Liver (tissue), 9 donors: ENCODE measurements around the gene GPC3. TPM values are rescaled to one million over a fixed set of nuclear protein-coding genes. Genes with fewer than 3 reads are reported as not detected.

Experiments
- DNase-seq: peaks from one replicate; pipeline ENCODE4 v3.0.0-alpha.2; 2017; ENCODE audit warnings: low spot score
- H3K27ac ChIP-seq, 2 donors: one replicate each; pipeline ENCODE4 v1.7.0; 2013; ENCODE audit warnings: inconsistent platforms in 2 of 2, low read length in 2 of 2, control low read depth in 1 of 2, low read depth in 1 of 2, mild to moderate bottlenecking in 1 of 2
- H3K27me3 ChIP-seq, 4 donors: one replicate each; pipeline versions ENCODE4 v1.6.1 to v1.7.0; 2013; ENCODE audit warnings: low read length in 3 of 4, inconsistent platforms in 1 of 4, mild to moderate bottlenecking in 1 of 4, moderate library complexity in 1 of 4; ENCODE audit not compliant: control insufficient read depth in 4 of 4, insufficient read depth in 4 of 4
- H3K36me3 ChIP-seq, 4 donors: one replicate each; pipeline versions ENCODE4 v1.6.1 to v1.7.0; 2013; ENCODE audit warnings: low read length in 3 of 4, mild to moderate bottlenecking in 3 of 4, low read depth in 1 of 4, moderate library complexity in 1 of 4; ENCODE audit not compliant: control insufficient read depth in 4 of 4, insufficient read depth in 3 of 4
- H3K4me1 ChIP-seq, 4 donors: one replicate each; pipeline versions ENCODE4 v1.6.1 to v1.7.0; 2013; ENCODE audit warnings: low read length in 3 of 4, mild to moderate bottlenecking in 3 of 4, moderate library complexity in 1 of 4; ENCODE audit not compliant: control insufficient read depth in 4 of 4, insufficient read depth in 4 of 4
- H3K4me3 ChIP-seq, 3 donors: one replicate each; pipeline versions ENCODE4 v1.6.1 to v1.7.0; 2013; ENCODE audit warnings: low read length in 3 of 3, control low read depth in 1 of 3, low read depth in 1 of 3, mild to moderate bottlenecking in 1 of 3
- H3K9ac ChIP-seq, 2 donors: one replicate each; pipeline ENCODE4 v1.7.0; 2013; ENCODE audit warnings: low read length in 2 of 2, mild to moderate bottlenecking in 2 of 2, moderate library complexity in 2 of 2, control low read depth in 1 of 2, low read depth in 1 of 2
- H3K9me3 ChIP-seq, 4 donors: one replicate each; pipeline versions ENCODE4 v1.6.1 to v1.7.0; 2013; ENCODE audit warnings: low read length in 3 of 4; ENCODE audit not compliant: control insufficient read depth in 4 of 4
- EGR1 ChIP-seq, 2 donors: IDR thresholded peaks; 2 replicates each; pipeline ENCODE4 v1.6.1; 2016 to 2018; ENCODE audit warnings: antibody characterized with exemption in 2 of 2, low read depth in 2 of 2
- FOXA1 ChIP-seq: IDR thresholded peaks from 2 replicates; pipeline ENCODE4 v1.6.1; 2016; ENCODE audit warnings: antibody characterized with exemption
- FOXA2 ChIP-seq: IDR thresholded peaks from 2 replicates; pipeline ENCODE4 v1.6.1; 2016; ENCODE audit warnings: antibody characterized with exemption
- GABPA ChIP-seq, 2 donors: IDR thresholded peaks in 1 of 2; conservative IDR thresholded peaks in 1 of 2; 2 replicates each; pipeline ENCODE4 v1.6.1; 2016; ENCODE audit warnings: antibody characterized with exemption in 2 of 2, mild to moderate bottlenecking in 1 of 2, moderate library complexity in 1 of 2
- HNF4A ChIP-seq, 2 donors: conservative IDR thresholded peaks; 2 replicates each; pipeline ENCODE4 v1.6.1; 2016; ENCODE audit warnings: antibody characterized with exemption in 2 of 2, mild to moderate bottlenecking in 2 of 2
- HNF4G ChIP-seq: IDR thresholded peaks from 2 replicates; pipeline ENCODE4 v1.6.1; 2016; ENCODE audit warnings: antibody characterized with exemption
- JUND ChIP-seq, 2 donors: IDR thresholded peaks; 2 replicates each; pipeline ENCODE4 v1.6.1; 2016; ENCODE audit warnings: antibody characterized with exemption in 2 of 2
- NR2F2 ChIP-seq: IDR thresholded peaks from 2 replicates; pipeline ENCODE4 v1.6.1; 2016; ENCODE audit warnings: antibody characterized with exemption
- RAD21 ChIP-seq, 2 donors: IDR thresholded peaks; 2 replicates each; pipeline ENCODE4 v1.6.1; 2016; ENCODE audit warnings: antibody characterized with exemption in 2 of 2, mild to moderate bottlenecking in 2 of 2
- RXRA ChIP-seq, 2 donors: IDR thresholded peaks; 2 replicates each; pipeline ENCODE4 v1.6.1; 2017 to 2018; ENCODE audit warnings: antibody characterized with exemption in 2 of 2, mild to moderate bottlenecking in 1 of 2
- SP1 ChIP-seq: IDR thresholded peaks from 2 replicates; pipeline ENCODE4 v1.6.1; 2018; ENCODE audit warnings: antibody characterized with exemption, mild to moderate bottlenecking
- TAF1 ChIP-seq: conservative IDR thresholded peaks from 2 replicates; pipeline ENCODE4 v1.6.1; 2016; ENCODE audit warnings: antibody characterized with exemption, mild to moderate bottlenecking
- ZBTB33 ChIP-seq: IDR thresholded peaks from 2 replicates; pipeline ENCODE4 v1.6.1; 2016; ENCODE audit warnings: antibody characterized with exemption
- WGBS: extraction: QIAGEN DNeasy Blood & Tissue Kit; methylation state at CpG from one replicate; pipeline ENCODE4 v1.1.7; 2013; 5-methylcytosine and 5-hydroxymethylcytosine counted together
- polyA plus RNA-seq, 2 donors: library from polyadenylated mRNA; stranded (reverse) in 1 of 2; unstranded in 1 of 2; fragments of 200-250 nt in 1 of 2; fragments of >200 nt in 1 of 2; fragmentation: Nextera tagmentation in 1 of 2; extraction: Ambion mirVana in 1 of 2; gene quantifications; one replicate each; pipeline versions ENCODE4 v1.2.1 to v1.2.3, GENCODE V29; 2013 to 2015
- total RNA-seq, 2 donors: library from RNA; depleted of rRNA; stranded (reverse); fragments of >200 nt; gene quantifications; one replicate each; pipeline ENCODE4 v1.2.3, GENCODE V29; 2014
- TF ChIP-seq, protein P1 (sequence below): IDR thresholded peaks from 2 replicates; pipeline ENCODE4 v1.6.1; 2016; ENCODE audit warnings: antibody characterized with exemption
- TF ChIP-seq, protein P2 (sequence below): IDR thresholded peaks from 2 replicates; pipeline ENCODE4 v1.6.1; 2016; ENCODE audit warnings: antibody characterized with exemption, mild to moderate bottlenecking
- TF ChIP-seq, protein P3 (sequence below): fragments of 150-350 bp; IDR thresholded peaks from 2 replicates; pipeline ENCODE4 v1.5.1; 2017; ENCODE audit warnings: improper control_type of control experiment, low read depth, low read length; ENCODE audit not compliant: missing input control
- TF ChIP-seq, protein P4 (sequence below): IDR thresholded peaks from 2 replicates; pipeline ENCODE4 v1.6.1; 2016; ENCODE audit warnings: antibody characterized with exemption
- donor health status: healthy.
- donor health status: healthy.
- donor health status: healthy.
- donor health status: healthy.
- donor health status: healthy.

The GPC3 gene
- total and polyA plus RNA-seq, 4 donors: 0.40 to 1,133 (median 1.5) TPM

DNA sequence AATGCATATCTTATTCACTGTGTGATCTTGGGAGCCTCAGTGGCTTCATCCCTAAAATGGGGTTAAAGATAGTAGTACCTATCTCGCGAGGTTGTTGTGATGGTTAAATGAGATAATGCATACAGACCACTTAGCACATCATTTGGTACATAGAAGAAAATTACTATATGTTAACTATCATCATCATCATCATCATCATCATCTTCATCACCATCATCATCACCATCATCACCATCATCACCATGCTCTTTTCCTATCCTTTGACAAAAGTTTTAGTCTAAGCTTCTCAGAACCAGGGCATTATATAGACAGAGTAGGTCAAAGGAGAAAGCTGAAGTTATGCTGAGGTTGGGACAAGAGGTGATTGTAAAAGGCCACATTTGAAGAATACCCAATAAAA lies 145.0 kb downstream of the GPC3 start:
- Histone ChIP-seq H3K27ac (no peak overlapping the region), H3K27me3 (no peaks in the 10 kb centered on the region), H3K9ac (no peak overlapping the region), H3K9me3 (peaks cover 0 to 2% (median 0%) of the 10 kb centered on the region in 4 donors), H3K4me3 (no peak overlapping the region), H3K36me3 (no peaks in the 10 kb centered on the region), H3K4me1 (no peaks in the 10 kb centered on the region)
- TF ChIP-seq FOXA2 (no peak), FOXA1 (no peak), EGR1 (IDR thresholded peaks at IDR 0.05; ENCODE audit: low read depth in 2 of 2) (no peak), RAD21 (IDR thresholded peaks at IDR 0.05) (no peak), HNF4A (conservative IDR thresholded peaks at IDR 0.05) (no peak), TAF1 (no peak), JUND (IDR thresholded peaks at IDR 0.05) (no peak), SP1 (no peak), HNF4G (no peak), ZBTB33 (no peak), NR2F2 (no peak), GABPA (IDR thresholded peaks at IDR 0.05 in 1 of 2, conservative IDR thresholded peaks at IDR 0.05 in 1 of 2) (no peak), RXRA (IDR thresholded peaks at IDR 0.05) (no peak)
- TF ChIP-seq, protein P1, sequence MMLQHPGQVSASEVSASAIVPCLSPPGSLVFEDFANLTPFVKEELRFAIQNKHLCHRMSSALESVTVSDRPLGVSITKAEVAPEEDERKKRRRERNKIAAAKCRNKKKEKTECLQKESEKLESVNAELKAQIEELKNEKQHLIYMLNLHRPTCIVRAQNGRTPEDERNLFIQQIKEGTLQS: no peak
- TF ChIP-seq, protein P2, sequence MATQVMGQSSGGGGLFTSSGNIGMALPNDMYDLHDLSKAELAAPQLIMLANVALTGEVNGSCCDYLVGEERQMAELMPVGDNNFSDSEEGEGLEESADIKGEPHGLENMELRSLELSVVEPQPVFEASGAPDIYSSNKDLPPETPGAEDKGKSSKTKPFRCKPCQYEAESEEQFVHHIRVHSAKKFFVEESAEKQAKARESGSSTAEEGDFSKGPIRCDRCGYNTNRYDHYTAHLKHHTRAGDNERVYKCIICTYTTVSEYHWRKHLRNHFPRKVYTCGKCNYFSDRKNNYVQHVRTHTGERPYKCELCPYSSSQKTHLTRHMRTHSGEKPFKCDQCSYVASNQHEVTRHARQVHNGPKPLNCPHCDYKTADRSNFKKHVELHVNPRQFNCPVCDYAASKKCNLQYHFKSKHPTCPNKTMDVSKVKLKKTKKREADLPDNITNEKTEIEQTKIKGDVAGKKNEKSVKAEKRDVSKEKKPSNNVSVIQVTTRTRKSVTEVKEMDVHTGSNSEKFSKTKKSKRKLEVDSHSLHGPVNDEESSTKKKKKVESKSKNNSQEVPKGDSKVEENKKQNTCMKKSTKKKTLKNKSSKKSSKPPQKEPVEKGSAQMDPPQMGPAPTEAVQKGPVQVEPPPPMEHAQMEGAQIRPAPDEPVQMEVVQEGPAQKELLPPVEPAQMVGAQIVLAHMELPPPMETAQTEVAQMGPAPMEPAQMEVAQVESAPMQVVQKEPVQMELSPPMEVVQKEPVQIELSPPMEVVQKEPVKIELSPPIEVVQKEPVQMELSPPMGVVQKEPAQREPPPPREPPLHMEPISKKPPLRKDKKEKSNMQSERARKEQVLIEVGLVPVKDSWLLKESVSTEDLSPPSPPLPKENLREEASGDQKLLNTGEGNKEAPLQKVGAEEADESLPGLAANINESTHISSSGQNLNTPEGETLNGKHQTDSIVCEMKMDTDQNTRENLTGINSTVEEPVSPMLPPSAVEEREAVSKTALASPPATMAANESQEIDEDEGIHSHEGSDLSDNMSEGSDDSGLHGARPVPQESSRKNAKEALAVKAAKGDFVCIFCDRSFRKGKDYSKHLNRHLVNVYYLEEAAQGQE: no peak
- TF ChIP-seq, protein P3, sequence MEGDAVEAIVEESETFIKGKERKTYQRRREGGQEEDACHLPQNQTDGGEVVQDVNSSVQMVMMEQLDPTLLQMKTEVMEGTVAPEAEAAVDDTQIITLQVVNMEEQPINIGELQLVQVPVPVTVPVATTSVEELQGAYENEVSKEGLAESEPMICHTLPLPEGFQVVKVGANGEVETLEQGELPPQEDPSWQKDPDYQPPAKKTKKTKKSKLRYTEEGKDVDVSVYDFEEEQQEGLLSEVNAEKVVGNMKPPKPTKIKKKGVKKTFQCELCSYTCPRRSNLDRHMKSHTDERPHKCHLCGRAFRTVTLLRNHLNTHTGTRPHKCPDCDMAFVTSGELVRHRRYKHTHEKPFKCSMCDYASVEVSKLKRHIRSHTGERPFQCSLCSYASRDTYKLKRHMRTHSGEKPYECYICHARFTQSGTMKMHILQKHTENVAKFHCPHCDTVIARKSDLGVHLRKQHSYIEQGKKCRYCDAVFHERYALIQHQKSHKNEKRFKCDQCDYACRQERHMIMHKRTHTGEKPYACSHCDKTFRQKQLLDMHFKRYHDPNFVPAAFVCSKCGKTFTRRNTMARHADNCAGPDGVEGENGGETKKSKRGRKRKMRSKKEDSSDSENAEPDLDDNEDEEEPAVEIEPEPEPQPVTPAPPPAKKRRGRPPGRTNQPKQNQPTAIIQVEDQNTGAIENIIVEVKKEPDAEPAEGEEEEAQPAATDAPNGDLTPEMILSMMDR: no peak
- TF ChIP-seq, protein P4, sequence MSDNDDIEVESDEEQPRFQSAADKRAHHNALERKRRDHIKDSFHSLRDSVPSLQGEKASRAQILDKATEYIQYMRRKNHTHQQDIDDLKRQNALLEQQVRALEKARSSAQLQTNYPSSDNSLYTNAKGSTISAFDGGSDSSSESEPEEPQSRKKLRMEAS: no peak
- DNase-seq: no peak
- 90% methylated on average over 2 of the region's 2 CpGs for WGBS
